UCSD-AML1 (cell line): Measurements from ENCODE around the gene FAM184A.
"Not testable (repeated sequence)": the region's sequence is repeated elsewhere in the genome, so short reads cannot be mapped to it uniquely, and the experiment has no call there.

Source experiments
- DNase-seq: peaks from one replicate; lab custom pipeline; 2025; ENCODE audit not compliant: unreplicated experiment; lab: John Stamatoyannopoulos, UW

FAM184A gene

GRCh38 chr6:119022796-119023195 is 55.7 kb downstream of the FAM184A start:
- no peak for DNase-seq

- DNase-seq, result no peak
Measured at GRCh38 chr6:119020597-119021561, 57.6 kb downstream of the FAM184A start.

- DNase-seq, result not testable (repeated sequence)
Measured at GRCh38 chr6:119015165-119015564, 63.3 kb downstream of the FAM184A start.

- DNase-seq, result no peak
Measured at GRCh38 chr6:119012521-119012920, 65.9 kb downstream of the FAM184A start.

GRCh38 chr6:119009266-119009665 is 69.2 kb downstream of the FAM184A start:
- DNase-seq, result not testable (repeated sequence)

- no peak for DNase-seq
Measured at GRCh38 chr6:119006974-119007373, 71.5 kb downstream of the FAM184A start.

GRCh38 chr6:119002069-119002468 is 76.4 kb downstream of the FAM184A start:
- no peak for DNase-seq

GRCh38 chr6:118999494-119000040 is 78.9 kb downstream of the FAM184A start:
- DNase-seq, result no peak

- not testable (repeated sequence) for DNase-seq
Measured at GRCh38 chr6:118997426-118997825, 81.0 kb downstream of the FAM184A start.

GRCh38 chr6:118996289-118996820 is 82.1 kb downstream of the FAM184A start:
- no peak for DNase-seq

GRCh38 chr6:118993803-118994251 is 84.6 kb downstream of the FAM184A start:
- no peak for DNase-seq

- no peak for DNase-seq
Measured at GRCh38 chr6:118993358-118993757, 85.1 kb downstream of the FAM184A start.

- DNase-seq, result no peak
Measured at GRCh38 chr6:118992186-118992795, 86.2 kb downstream of the FAM184A start.

- DNase-seq, result no peak
Measured at GRCh38 chr6:118986312-118986711, 92.2 kb downstream of the FAM184A start.

GRCh38 chr6:118985123-118985830 is 93.2 kb downstream of the FAM184A start:
- no peak for DNase-seq

GRCh38 chr6:118984342-118984741 is 94.1 kb downstream of the FAM184A start:
- no peak for DNase-seq

GRCh38 chr6:118982575-118982911 is 95.9 kb downstream of the FAM184A start:
- DNase-seq, result no peak

GRCh38 chr6:118981884-118982574 is 96.4 kb downstream of the FAM184A start:
- DNase-seq, result no peak

- DNase-seq, result no peak
Measured at GRCh38 chr6:118980063-118980462, 98.4 kb downstream of the FAM184A start.

GRCh38 chr6:118974790-118975189 is 103.7 kb downstream of the FAM184A start:
- no peak for DNase-seq
